IMR-90 (cell line): ENCODE data around the gene TRMT11. TPM values are rescaled to one million over a fixed set of nuclear protein-coding genes. Genes with fewer than 3 reads are reported as not detected.
A peak's percentile ranks its signal among the peaks of the same experiment; 100 is the strongest.

ENCODE experiments used
- ATAC-seq: fragments of 200-7000 bp; cut with Tn5 transposase; 2 replicates; pipeline ENCODE4 v1.9.1; 2020; ENCODE audit warnings: low read depth, mild to moderate bottlenecking, moderate library complexity
- BruUV-seq: library from RNA; stranded (reverse); fragments of 400-500 nt; replicated peaks from 2 replicates; lab custom pipeline; 2021; lab: Mats Ljungman, UMichigan
- CTCF ChIA-PET: fragments of 300-600 bp; formaldehyde crosslinking; extraction: SDS; loops from one replicate; lab custom pipeline; 2021; ENCODE audit warnings: antibody characterized with exemption; lab: Yijun Ruan, JAX
- POLR2A ChIA-PET: fragments of 300-600 bp; sonication (Branson Sonifier 250); formaldehyde crosslinking; loops from one replicate; lab custom pipeline; 2022; ENCODE audit warnings: antibody characterized with exemption; ENCODE audit not compliant: unreplicated experiment; lab: Charles Lee
- DNase-seq: peaks from one replicate; pipeline ENCODE4 v3.0.0; 2013
- H2AFZ ChIP-seq: replicated peaks from 2 replicates; pipeline ENCODE3; 2013; ENCODE audit warnings: low read length, mild to moderate bottlenecking; ENCODE audit not compliant: poor library complexity
- H2AK5ac ChIP-seq: 2 replicates; pipeline ENCODE4 v1.6.1; 2013; ENCODE audit warnings: low read depth, low read length, inconsistent platforms
- H2AK9ac ChIP-seq: replicated peaks from 2 replicates; pipeline ENCODE3; 2013; ENCODE audit warnings: mild to moderate bottlenecking, low read depth, low read length, moderate library complexity; ENCODE audit not compliant: poor library complexity
- H2BK120ac ChIP-seq: 2 replicates; pipeline ENCODE4 v1.6.1; 2013; ENCODE audit warnings: low read depth, low read length, inconsistent platforms
- H2BK15ac ChIP-seq: 3 replicates; pipeline ENCODE4 v1.6.1; 2013; ENCODE audit warnings: low read depth, low read length, inconsistent platforms
- H2BK20ac ChIP-seq: 2 replicates; pipeline ENCODE4 v1.6.1; 2013; ENCODE audit warnings: low read depth, mild to moderate bottlenecking, inconsistent platforms, low read length, moderate library complexity
- H2BK5ac ChIP-seq: 2 replicates; pipeline ENCODE4 v1.6.1; 2013; ENCODE audit warnings: mild to moderate bottlenecking, low read depth, low read length, inconsistent platforms; ENCODE audit not compliant: poor library complexity, severe bottlenecking
- H3K14ac ChIP-seq: replicated peaks from 2 replicates; pipeline ENCODE4 v1.6.1; 2013; ENCODE audit warnings: low read depth, low read length, inconsistent platforms
- H3K18ac ChIP-seq: 2 replicates; pipeline ENCODE4 v1.6.1; 2013; ENCODE audit warnings: low read depth, low read length, control low read depth
- H3K23ac ChIP-seq: 2 replicates; pipeline ENCODE4 v1.6.1; 2013; ENCODE audit warnings: low read depth, low read length, inconsistent platforms
- H3K27ac ChIP-seq: 2 replicates; pipeline ENCODE4 v1.5.1; 2013; ENCODE audit warnings: mild to moderate bottlenecking, control low read depth, low read length; ENCODE audit not compliant: insufficient read depth
- H3K27me3 ChIP-seq: 2 replicates; pipeline ENCODE4 v1.6.1; 2013; ENCODE audit warnings: low read length; ENCODE audit not compliant: control insufficient read depth, insufficient read depth
- H3K36me3 ChIP-seq: 2 replicates; pipeline ENCODE4 v1.6.1; 2013; ENCODE audit warnings: low read length, mixed read lengths; ENCODE audit not compliant: control insufficient read depth, insufficient read depth
- H3K4ac ChIP-seq: 2 replicates; pipeline ENCODE4 v1.6.1; 2013; ENCODE audit warnings: low read depth, low read length, inconsistent platforms
- H3K4me1 ChIP-seq: 2 replicates; pipeline ENCODE4 v1.6.1; 2013; ENCODE audit warnings: low read length, mixed read lengths; ENCODE audit not compliant: control insufficient read depth, insufficient read depth
- H3K4me2 ChIP-seq: 2 replicates; pipeline ENCODE4 v1.6.1; 2013; ENCODE audit warnings: low read depth, mild to moderate bottlenecking, control low read depth, low read length, moderate library complexity
- H3K4me3 ChIP-seq: 2 replicates; pipeline ENCODE4 v1.5.1; 2013; ENCODE audit warnings: low read depth, mild to moderate bottlenecking, control low read depth, low read length, moderate library complexity; ENCODE audit not compliant: insufficient read depth
- H3K56ac ChIP-seq: 2 replicates; pipeline ENCODE4 v1.6.1; 2013; ENCODE audit warnings: low read length, inconsistent platforms; ENCODE audit not compliant: insufficient read depth; ENCODE audit errors: extremely low read depth
- H3K79me1 ChIP-seq, 2 experiments: 2 replicates each; pipeline ENCODE4 v1.6.1; 2013; ENCODE audit warnings: low read length in 2 of 2, inconsistent platforms in 1 of 2, low read depth in 1 of 2
- H3K9ac ChIP-seq: 2 replicates; pipeline ENCODE4 v1.6.1; 2013; ENCODE audit warnings: low read depth, low read length, control low read depth
- H3K9me1 ChIP-seq: 2 replicates; pipeline ENCODE4 v1.6.1; 2013; ENCODE audit warnings: low read length, inconsistent platforms; ENCODE audit not compliant: insufficient read depth
- H3K9me3 ChIP-seq: 2 replicates; pipeline ENCODE4 v1.6.1; 2013; ENCODE audit warnings: low read length; ENCODE audit not compliant: control insufficient read depth, insufficient read depth
- H4K20me1 ChIP-seq: 2 replicates; pipeline ENCODE4 v1.6.1; 2013; ENCODE audit warnings: low read length, inconsistent platforms; ENCODE audit not compliant: insufficient read depth
- H4K5ac ChIP-seq: 2 replicates; pipeline ENCODE4 v1.6.1; 2013; ENCODE audit warnings: mild to moderate bottlenecking, low read depth, low read length, control low read depth
- H4K8ac ChIP-seq, 2 experiments: 2 replicates each; pipeline ENCODE4 v1.6.1; 2013; ENCODE audit warnings: low read depth in 2 of 2, low read length in 2 of 2, control low read depth in 1 of 2, inconsistent platforms in 1 of 2
- H4K91ac ChIP-seq: 2 replicates; pipeline ENCODE4 v1.6.1; 2013; ENCODE audit warnings: low read depth, low read length, inconsistent platforms; ENCODE audit not compliant: insufficient read depth
- BHLHE40 ChIP-seq: fragments of 150-350 bp; IDR thresholded peaks from 2 replicates; pipeline ENCODE4 v1.6.1; 2016; ENCODE audit warnings: mild to moderate bottlenecking, low read depth, low read length
- CEBPB ChIP-seq: IDR thresholded peaks from 2 replicates; pipeline ENCODE4 v1.6.1; 2012; ENCODE audit warnings: low read depth, low read length, improper control_type of control experiment
- CHD1 ChIP-seq: IDR thresholded peaks from 2 replicates; pipeline ENCODE4 v1.6.1; 2012; ENCODE audit warnings: low read depth, low read length, improper control_type of control experiment
- FOS ChIP-seq: fragments of 150-350 bp; IDR thresholded peaks from 2 replicates; pipeline ENCODE4 v1.6.1; 2016; ENCODE audit warnings: low read depth, low read length
- MAFK ChIP-seq: IDR thresholded peaks from 2 replicates; pipeline ENCODE4 v1.6.1; 2012; ENCODE audit warnings: low read depth, low read length, improper control_type of control experiment
- MAZ ChIP-seq: IDR thresholded peaks from 2 replicates; pipeline ENCODE4 v1.6.1; 2012; ENCODE audit warnings: low read depth, mild to moderate bottlenecking, low read length, improper control_type of control experiment, moderate library complexity, borderline replicate concordance
- MXI1 ChIP-seq: IDR thresholded peaks from 2 replicates; pipeline ENCODE4 v1.6.1; 2012; ENCODE audit warnings: low read depth, mild to moderate bottlenecking, low read length, moderate library complexity, borderline replicate concordance
- NFE2L2 ChIP-seq: fragments of 150-350 bp; IDR thresholded peaks from 2 replicates; pipeline ENCODE4 v1.6.1; 2016; ENCODE audit warnings: low read depth, mild to moderate bottlenecking, low read length
- POLR2A ChIP-seq: IDR thresholded peaks from 2 replicates; pipeline ENCODE4 v1.6.1; 2012; ENCODE audit warnings: mild to moderate bottlenecking, low read depth, low read length
- RAD21 ChIP-seq: IDR thresholded peaks from 2 replicates; pipeline ENCODE4 v1.6.1; 2012; ENCODE audit warnings: low read length, improper control_type of control experiment
- RCOR1 ChIP-seq: IDR thresholded peaks from 2 replicates; pipeline ENCODE4 v1.6.1; 2012; ENCODE audit warnings: mild to moderate bottlenecking, low read length, improper control_type of control experiment; ENCODE audit not compliant: insufficient replicate concordance
- RFX5 ChIP-seq: IDR thresholded peaks from 2 replicates; pipeline ENCODE4 v1.8.0; 2012; ENCODE audit warnings: low read depth, mild to moderate bottlenecking, low read length, moderate library complexity
- SMC3 ChIP-seq: fragments of 150-350 bp; IDR thresholded peaks from 2 replicates; pipeline ENCODE4 v1.6.1; 2016; ENCODE audit warnings: low read depth, mild to moderate bottlenecking, antibody characterized with exemption, low read length, moderate library complexity
- WGBS, 2 experiments: methylation state at CpG; one replicate each; pipeline versions ENCODE4 v1.1.5 to v1.1.7; 2013; ENCODE audit warnings: missing lambda C conversion rate in 2 of 2; ENCODE audit not compliant: insufficient read length in 1 of 2; ENCODE audit errors: extremely low coverage in 2 of 2; 5-methylcytosine and 5-hydroxymethylcytosine counted together
- dilution Hi-C: fragments of 300-500 bp; cut with HindIII; formaldehyde crosslinking; loops from one replicate; pipeline ENCODE4 v1.14.3; 2018; ENCODE audit warnings: low sequenced_read_pairs; ENCODE audit not compliant: unreplicated experiment
- in situ Hi-C: fragments of 300-500 bp; cut with MboI; formaldehyde crosslinking; loops from 3 replicates; pipeline ENCODE4 v1.14.3; 2019; ENCODE audit warnings: low sequenced_read_pairs, inconsistent platforms, mixed read lengths
- intact Hi-C: fragments of 100-400 bp; cut with micrococcal nuclease; formaldehyde crosslinking; loops from 2 replicates; pipeline ENCODE4 v1.10.0; 2022
- polyA plus RNA-seq, 3 experiments: library from polyadenylated mRNA; depleted of rRNA; stranded (reverse); fragments of >200 nt; gene quantifications; 2 replicates each; pipeline ENCODE4 v1.2.3, GENCODE V29; 2012; ENCODE audit warnings: low replicate concordance in 1 of 3
- total RNA-seq: library from RNA; depleted of rRNA; stranded (reverse); fragments of >200 nt; gene quantifications from 2 replicates; pipeline ENCODE4 v1.2.3, GENCODE V29; 2012
- TF ChIP-seq, protein P1 (sequence below): fragments of 150-350 bp; IDR thresholded peaks from 2 replicates; pipeline ENCODE4 v1.6.1; 2016; ENCODE audit warnings: low read depth, mild to moderate bottlenecking, low read length, moderate library complexity, borderline replicate concordance
- TF ChIP-seq, protein P2 (sequence below): conservative IDR thresholded peaks from 2 replicates; pipeline ENCODE4 v1.5.1; 2012; ENCODE audit warnings: mild to moderate bottlenecking, low read depth, low read length, improper control_type of control experiment
- TF ChIP-seq, protein P3 (sequence below): fragments of 150-350 bp; IDR thresholded peaks from 2 replicates; pipeline ENCODE4 v1.6.1; 2017; ENCODE audit warnings: mild to moderate bottlenecking, antibody characterized with exemption, low read length, low read depth

TRMT11 gene
- total and polyA plus RNA-seq, 2 of the 4 experiments (the other 2 are of a cell fraction), result 14.3 to 19.0 TPM

DNA sequence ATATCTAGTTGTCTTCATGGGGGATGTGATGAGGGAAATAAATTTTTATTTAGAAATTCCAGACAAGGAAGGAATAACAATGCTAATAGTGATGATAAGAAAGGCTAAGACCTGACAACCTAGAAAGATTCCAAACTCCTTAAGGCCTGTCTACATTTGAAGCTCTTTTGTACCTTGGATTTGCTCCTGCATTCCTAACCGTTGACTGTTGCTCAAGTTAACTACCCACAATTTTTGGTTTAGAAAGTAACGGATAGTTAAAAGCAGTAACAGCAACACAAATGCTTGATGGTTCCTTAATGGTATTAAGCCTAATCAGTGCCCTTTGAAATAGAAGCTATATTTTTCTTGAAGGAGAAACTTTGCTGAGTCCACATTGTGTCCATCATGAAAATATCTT lies 52.9 kb downstream of the TRMT11 start:
- Histone ChIP-seq H3K56ac (peak overlapping the region; percentile 22; the same call in 1 of the 2 replicates), H3K27ac (no peak overlapping the region), H3K4ac (no peak overlapping the region; the same call in 1 of the 2 replicates), H4K91ac (0 out of 2 replicates have a peak overlapping the region, but pooled peaks have one; percentile 14), H3K9ac (no peak overlapping the region), H3K9me1 (0 out of 2 replicates have a peak, but pooled peaks cover 3% of the 10 kb centered on the region), H2BK120ac (peak overlapping the region; percentile 71), H3K36me3 (no peaks in the 10 kb centered on the region; the same call in 1 of the 2 replicates), H2BK20ac (peak overlapping the region; percentile 59), H4K20me1 (no peaks in the 10 kb centered on the region), H2BK5ac (peak overlapping the region; percentile 18), H3K18ac (peak overlapping the region; percentile 84), H3K14ac (peak overlapping the region; percentile 55; the same call in 1 of the 2 replicates), H2AFZ (no peak overlapping the region), H3K4me1 (peaks cover 8% of the 10 kb centered on the region; the same call in 1 of the 2 replicates), H3K23ac (no peak overlapping the region), H3K79me1 (0 out of 4 replicates have a peak, but pooled peaks cover 0 to 3% of the 10 kb centered on the region in 2 experiments), H4K5ac (no peak overlapping the region), H3K9me3 (no peaks in the 10 kb centered on the region), H4K8ac (no peak overlapping the region), H3K4me3 (no peak overlapping the region), H3K27me3 (no peaks in the 10 kb centered on the region), H2AK9ac (no peak overlapping the region), H2BK15ac (no peak overlapping the region), H3K4me2 (no peak overlapping the region; the same call in 1 of the 2 replicates), H2AK5ac (no peak overlapping the region)
- peak; percentile 49 for DNase-seq
- dilution Hi-C loops (no loop called here), in situ Hi-C loops (loop anchor here (10.0 to 25.0 kb wide), 3 partner anchors 136 to 1073 kb away; partner anchors contain the start of genes CENPW and RSPO3), intact Hi-C loops (no loop called here)
- no CpG with 5 or more reads among the region's 2 CpGs for WGBS, 2 experiments
- peak; percentile 38 for ATAC-seq
- POLR2A ChIA-PET, result no interaction called here
- no TSS peak for BruUV-seq
- TF ChIP-seq MXI1 (no peak), CHD1 (no peak), RAD21 (no peak), POLR2A (no peak), MAZ (no peak), BHLHE40 (no peak), MAFK (no peak), SMC3 (no peak), FOS (no peak), RCOR1 (no peak), CEBPB (no peak), RFX5 (no peak), NFE2L2 (no peak)
- TF ChIP-seq, protein P1, sequence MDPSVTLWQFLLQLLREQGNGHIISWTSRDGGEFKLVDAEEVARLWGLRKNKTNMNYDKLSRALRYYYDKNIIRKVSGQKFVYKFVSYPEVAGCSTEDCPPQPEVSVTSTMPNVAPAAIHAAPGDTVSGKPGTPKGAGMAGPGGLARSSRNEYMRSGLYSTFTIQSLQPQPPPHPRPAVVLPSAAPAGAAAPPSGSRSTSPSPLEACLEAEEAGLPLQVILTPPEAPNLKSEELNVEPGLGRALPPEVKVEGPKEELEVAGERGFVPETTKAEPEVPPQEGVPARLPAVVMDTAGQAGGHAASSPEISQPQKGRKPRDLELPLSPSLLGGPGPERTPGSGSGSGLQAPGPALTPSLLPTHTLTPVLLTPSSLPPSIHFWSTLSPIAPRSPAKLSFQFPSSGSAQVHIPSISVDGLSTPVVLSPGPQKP, result no peak
- TF ChIP-seq, protein P2, sequence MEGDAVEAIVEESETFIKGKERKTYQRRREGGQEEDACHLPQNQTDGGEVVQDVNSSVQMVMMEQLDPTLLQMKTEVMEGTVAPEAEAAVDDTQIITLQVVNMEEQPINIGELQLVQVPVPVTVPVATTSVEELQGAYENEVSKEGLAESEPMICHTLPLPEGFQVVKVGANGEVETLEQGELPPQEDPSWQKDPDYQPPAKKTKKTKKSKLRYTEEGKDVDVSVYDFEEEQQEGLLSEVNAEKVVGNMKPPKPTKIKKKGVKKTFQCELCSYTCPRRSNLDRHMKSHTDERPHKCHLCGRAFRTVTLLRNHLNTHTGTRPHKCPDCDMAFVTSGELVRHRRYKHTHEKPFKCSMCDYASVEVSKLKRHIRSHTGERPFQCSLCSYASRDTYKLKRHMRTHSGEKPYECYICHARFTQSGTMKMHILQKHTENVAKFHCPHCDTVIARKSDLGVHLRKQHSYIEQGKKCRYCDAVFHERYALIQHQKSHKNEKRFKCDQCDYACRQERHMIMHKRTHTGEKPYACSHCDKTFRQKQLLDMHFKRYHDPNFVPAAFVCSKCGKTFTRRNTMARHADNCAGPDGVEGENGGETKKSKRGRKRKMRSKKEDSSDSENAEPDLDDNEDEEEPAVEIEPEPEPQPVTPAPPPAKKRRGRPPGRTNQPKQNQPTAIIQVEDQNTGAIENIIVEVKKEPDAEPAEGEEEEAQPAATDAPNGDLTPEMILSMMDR, result no peak
- TF ChIP-seq, protein P3, sequence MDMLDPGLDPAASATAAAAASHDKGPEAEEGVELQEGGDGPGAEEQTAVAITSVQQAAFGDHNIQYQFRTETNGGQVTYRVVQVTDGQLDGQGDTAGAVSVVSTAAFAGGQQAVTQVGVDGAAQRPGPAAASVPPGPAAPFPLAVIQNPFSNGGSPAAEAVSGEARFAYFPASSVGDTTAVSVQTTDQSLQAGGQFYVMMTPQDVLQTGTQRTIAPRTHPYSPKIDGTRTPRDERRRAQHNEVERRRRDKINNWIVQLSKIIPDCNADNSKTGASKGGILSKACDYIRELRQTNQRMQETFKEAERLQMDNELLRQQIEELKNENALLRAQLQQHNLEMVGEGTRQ, result no peak
- CTCF ChIA-PET, result interaction anchor here (1.0 kb wide), 1 partner anchor 12 kb away, joined by 3 read pairs; no protein-coding TSS in a partner anchor
